Hepatocyte (in vitro differentiated cells): Measurements from ENCODE around the gene IKZF3.

ENCODE experiments used
- EZH2 ChIP-seq: fragments of 200-600 bp; sonication (generic); IDR thresholded peaks from 2 replicates; pipeline ENCODE4 v1.6.1; 2016; ENCODE audit warnings: antibody characterized with exemption, mild to moderate bottlenecking, borderline replicate concordance
- TF ChIP-seq, protein P1 (sequence below): fragments of 200-600 bp; sonication (generic); IDR thresholded peaks from 2 replicates; pipeline ENCODE4 v1.5.1; 2016; ENCODE audit warnings: antibody characterized with exemption, mild to moderate bottlenecking; ENCODE audit not compliant: poor library complexity

DNA sequence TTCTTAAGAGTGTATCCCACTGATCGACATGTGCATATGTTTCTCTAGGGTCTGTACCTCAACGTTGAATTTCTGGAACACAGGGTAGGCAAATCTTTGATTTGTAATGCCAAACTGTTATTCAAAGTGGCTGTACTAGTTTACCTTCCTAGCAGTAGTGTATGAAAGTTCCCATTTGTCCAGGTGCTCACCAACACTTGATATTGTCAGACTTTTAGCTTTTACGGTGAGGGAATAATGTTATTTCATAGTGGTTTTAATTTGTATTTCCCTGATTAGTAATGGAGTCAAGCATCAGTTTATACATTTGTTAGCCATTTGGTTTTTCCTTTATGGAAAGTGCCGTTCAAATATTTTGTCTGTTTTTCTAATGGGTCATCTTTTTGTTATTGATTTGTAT is 34.0 kb upstream of the IKZF3 start:
- TF ChIP-seq, protein P1, sequence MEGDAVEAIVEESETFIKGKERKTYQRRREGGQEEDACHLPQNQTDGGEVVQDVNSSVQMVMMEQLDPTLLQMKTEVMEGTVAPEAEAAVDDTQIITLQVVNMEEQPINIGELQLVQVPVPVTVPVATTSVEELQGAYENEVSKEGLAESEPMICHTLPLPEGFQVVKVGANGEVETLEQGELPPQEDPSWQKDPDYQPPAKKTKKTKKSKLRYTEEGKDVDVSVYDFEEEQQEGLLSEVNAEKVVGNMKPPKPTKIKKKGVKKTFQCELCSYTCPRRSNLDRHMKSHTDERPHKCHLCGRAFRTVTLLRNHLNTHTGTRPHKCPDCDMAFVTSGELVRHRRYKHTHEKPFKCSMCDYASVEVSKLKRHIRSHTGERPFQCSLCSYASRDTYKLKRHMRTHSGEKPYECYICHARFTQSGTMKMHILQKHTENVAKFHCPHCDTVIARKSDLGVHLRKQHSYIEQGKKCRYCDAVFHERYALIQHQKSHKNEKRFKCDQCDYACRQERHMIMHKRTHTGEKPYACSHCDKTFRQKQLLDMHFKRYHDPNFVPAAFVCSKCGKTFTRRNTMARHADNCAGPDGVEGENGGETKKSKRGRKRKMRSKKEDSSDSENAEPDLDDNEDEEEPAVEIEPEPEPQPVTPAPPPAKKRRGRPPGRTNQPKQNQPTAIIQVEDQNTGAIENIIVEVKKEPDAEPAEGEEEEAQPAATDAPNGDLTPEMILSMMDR: no peak
- TF ChIP-seq EZH2: no peak
